ENCODE data around the gene PDZRN3.

Gene PDZRN3

GRCh38 chr3:73379465-73379864 is 245.3 kb downstream of the PDZRN3 start:
- no peak for DNase-seq

DNA sequence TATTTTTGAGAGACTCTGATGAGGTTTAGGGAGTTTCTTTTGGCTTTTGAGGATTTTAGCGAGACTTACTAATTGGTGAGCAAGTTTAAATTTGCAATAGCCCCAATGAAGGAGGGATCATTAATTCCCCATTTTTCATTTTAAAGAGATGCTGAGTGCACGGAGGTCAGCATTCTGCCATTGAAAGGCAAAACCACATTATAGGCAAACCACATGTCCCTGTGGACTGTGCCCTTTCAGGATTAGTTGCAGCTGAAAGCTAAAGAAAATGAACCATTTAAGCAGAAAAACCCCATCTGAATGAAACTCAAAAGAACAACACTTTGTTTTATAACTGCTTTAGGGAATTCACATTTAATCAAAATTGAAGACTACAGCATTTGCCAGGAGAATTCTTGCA is 246.5 kb downstream of the PDZRN3 start:
- DNase-seq, result no peak

DNA sequence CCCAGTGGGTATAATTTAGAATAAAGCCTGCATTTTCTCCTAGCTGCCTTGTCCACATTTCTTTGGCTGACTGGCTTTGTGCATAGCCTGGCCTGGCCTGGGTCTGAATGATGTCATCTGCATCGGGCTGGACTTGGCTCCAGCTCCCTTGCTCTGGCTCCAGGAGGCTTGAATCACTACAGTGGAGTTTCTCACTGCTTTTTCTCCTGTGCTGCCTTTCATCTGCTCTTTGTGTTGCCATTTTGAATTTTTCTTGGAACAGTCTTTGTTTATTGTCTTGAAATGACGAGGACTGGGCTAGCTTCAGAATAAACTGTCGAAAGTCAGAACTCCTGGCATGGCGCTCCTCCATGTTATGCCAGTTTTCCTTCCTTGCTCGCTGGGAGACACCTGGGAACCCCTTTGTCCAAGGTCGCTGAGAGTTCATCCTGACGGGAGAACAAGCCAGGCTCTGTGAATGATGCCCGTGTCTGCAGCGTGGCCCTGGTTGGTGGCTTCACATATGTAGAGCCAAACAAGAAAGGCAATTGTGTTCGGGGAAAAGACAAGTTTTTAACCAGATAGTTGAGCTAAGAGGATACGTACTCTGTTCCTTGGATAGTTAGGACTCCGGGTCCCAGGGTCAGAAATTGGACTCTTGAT is 258.9 kb downstream of the PDZRN3 start:
- DNase-seq, result no peak

DNA sequence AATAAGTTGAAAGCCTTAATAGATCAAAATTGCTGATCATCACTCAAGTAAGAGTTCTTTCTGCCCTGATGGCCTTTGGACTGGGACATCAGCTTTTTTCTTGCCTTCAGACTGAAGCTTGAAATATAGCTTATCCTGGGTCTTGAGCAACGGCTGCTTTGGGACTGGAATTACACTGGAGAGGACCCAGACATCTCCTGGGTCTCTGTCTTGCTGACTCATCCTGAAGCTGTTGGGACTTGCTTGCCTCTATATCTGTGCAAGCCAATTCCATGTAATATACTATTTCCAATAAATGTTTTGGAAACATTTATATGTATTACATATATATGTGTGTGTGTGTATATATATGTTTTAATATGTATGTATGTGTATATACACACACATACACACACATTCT is 260.2 kb downstream of the PDZRN3 start:
- no peak for DNase-seq

GRCh38 chr3:73363093-73363492 is 261.6 kb downstream of the PDZRN3 start:
- no peak for DNase-seq

DNA sequence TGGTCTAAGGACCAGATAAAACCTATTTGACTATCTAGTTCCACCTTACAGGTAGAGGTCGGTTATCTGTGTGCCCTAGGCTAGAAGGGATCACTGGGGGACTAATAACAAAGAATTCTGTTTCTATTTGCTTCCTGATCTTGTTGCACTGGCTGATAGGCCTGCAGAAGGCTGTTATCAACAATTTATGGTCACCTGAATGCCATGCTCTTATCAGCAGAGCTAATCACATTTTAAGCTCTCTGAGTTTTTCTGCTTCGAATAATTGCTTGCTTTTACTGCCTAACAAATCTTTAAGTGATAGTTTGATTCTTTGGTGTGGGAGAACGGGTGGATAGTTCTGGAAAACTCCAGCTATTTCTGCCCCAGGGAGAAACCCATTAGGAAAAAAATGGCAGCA is 263.1 kb downstream of the PDZRN3 start:
- no peak for DNase-seq

- no peak for DNase-seq
Observed at GRCh38 chr3:73353649-73354217, 271.0 kb downstream of the PDZRN3 start.

GRCh38 chr3:73352841-73353645 is 271.7 kb downstream of the PDZRN3 start:
- no peak for DNase-seq

- no peak for DNase-seq
Observed at GRCh38 chr3:73351423-73352071, 273.2 kb downstream of the PDZRN3 start.

- no peak for DNase-seq
Observed at GRCh38 chr3:73350996-73351395, 273.7 kb downstream of the PDZRN3 start.

DNA sequence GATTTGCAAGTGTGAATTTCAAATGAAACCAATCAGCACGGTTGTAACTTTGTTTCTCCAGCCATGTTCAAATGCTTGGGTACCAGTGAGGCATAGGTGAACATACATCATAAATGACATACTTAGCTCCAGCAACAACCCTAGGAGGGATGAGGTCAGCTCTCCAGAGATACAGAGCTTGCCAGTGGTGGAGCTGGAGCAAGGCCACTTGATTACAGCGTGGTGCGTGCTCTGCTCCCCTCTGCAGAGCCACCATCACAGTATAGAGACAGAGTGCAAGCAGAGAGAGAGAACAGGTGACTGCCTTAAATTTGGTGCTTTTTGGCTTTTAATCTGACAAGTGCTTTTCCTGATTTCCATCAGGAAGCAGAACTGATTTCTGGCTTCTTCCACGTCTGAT is 275.1 kb downstream of the PDZRN3 start:
- no peak for DNase-seq

DNA sequence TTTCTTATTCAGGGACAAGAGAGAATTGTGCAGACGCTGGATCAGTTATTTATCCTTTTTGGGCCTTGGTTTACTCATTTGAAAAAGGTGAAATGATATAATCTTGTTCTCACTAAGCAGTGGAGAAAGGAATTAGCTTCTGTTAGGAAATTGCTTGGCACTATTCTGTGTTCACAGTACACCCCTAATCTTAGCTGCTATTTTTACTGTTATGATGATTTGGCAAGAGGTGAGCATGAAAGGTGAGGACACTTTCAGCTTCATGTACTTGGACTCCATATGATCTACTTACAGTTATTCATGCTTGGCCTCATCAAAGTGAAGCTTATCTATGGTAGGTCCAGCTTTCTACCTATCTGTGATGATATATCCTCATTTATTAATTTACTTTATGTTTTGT is 282.7 kb downstream of the PDZRN3 start:
- DNase-seq, result no peak

GRCh38 chr3:73341272-73341935 is 283.3 kb downstream of the PDZRN3 start:
- DNase-seq, result no peak

DNA sequence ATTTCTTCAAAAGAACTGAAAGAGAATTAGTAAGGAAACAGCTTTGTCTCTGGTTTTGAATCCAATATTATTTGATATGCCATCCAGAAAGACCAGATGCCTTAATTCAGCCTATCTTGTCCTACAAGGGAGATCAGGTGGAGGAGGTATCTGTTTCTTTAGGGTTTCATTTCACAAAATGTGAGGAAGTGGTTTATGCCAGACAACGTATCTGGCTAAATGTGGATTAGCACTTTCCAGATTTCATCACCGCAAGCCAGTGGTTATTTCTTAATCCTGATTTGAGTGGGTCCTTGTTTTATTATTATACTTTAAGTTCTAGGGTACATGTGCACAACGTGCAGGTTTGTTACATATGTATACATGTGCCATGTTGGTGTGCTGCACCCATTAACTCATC is 292.2 kb downstream of the PDZRN3 start:
- no peak for DNase-seq

All from SHP77 treated with DMSO at 0.1 percent for 48 hours (cell line).